Bronchus fibroblast of lung (primary cell): ENCODE measurements around the gene MEAF6. TPM values are rescaled to one million over a fixed set of nuclear protein-coding genes. Genes with fewer than 3 reads are reported as not detected.

Experiments
- total RNA-seq: library from RNA; depleted of rRNA; stranded (reverse); fragments of >200 nt; gene quantifications from 2 replicates; pipeline ENCODE4 v1.2.3, GENCODE V29; 2015

The MEAF6 gene
- 60.2 and 63.5 TPM in 2 replicates for total RNA-seq

GRCh38 chr1:37514350-37515184 lies at the start of gene MEAF6:
TSS of gene MEAF6 (minus strand) at chr1:37514766. CDS start at chr1:37514746, 20 bp downstream.

GRCh38 chr1:37556712-37557196 lies 42.2 kb upstream of the MEAF6 start, which contains the start of gene DNALI1:
TSS of gene DNALI1 (plus strand) at chr1:37556940. CDS start at chr1:37556995, 55 bp downstream.

GRCh38 chr1:37553927-37554808 lies 39.6 kb upstream of the MEAF6 start, which contains the start of gene SNIP1:
TSS of gene SNIP1 (minus strand) at chr1:37554293. CDS start at chr1:37554229, 64 bp downstream.

GRCh38 chr1:37474046-37474696 lies 40.4 kb downstream of the MEAF6 start, which contains the start of gene ZC3H12A:
TSS of gene ZC3H12A (plus strand) at chr1:37474580. CDS start at chr1:37475497, 917 bp downstream.

Other genes with a start within 250 kb of the MEAF6 start
- 6.1 and 6.4 TPM in 2 replicates for gene ZC3H12A, start 40.2 kb downstream of the MEAF6 start, total RNA-seq
- gene SNIP1, start 39.5 kb upstream of the MEAF6 start, total RNA-seq, result 8.6 and 10.1 TPM in 2 replicates
- gene DNALI1, start 42.2 kb upstream of the MEAF6 start, total RNA-seq, result 7.9 and 8.2 TPM in 2 replicates
- gene GNL2, start 81.2 kb upstream of the MEAF6 start, total RNA-seq, result 37.0 and 40.3 TPM in 2 replicates
- gene RSPO1, start 120.1 kb upstream of the MEAF6 start, total RNA-seq, result under 0.01 and 0.17 TPM in 2 replicates
- 45.2 and 47.4 TPM in 2 replicates for gene CDCA8, start 177.8 kb upstream of the MEAF6 start, total RNA-seq